Endothelial cell of umbilical vein (primary cell): ENCODE results near the gene CIC. TPM values are rescaled to one million over a fixed set of nuclear protein-coding genes. Genes with fewer than 3 reads are reported as not detected.
A peak's percentile ranks its signal among the peaks of the same experiment; 100 is the strongest.

Experiments used
- BruUV-seq: library from RNA; stranded (reverse); fragments of 400-500 nt; replicated peaks from 2 replicates; lab custom pipeline; 2021; lab: Mats Ljungman, UMichigan
- CTCF ChIA-PET: fragments of 300-600, 350-600 bp; sonication (Branson Sonifier 250); formaldehyde crosslinking; loops from one replicate; lab custom pipeline; 2021; ENCODE audit warnings: antibody characterized with exemption, inconsistent platforms; lab: Charles Lee
- POLR2A ChIA-PET: fragments of 300-600, 350-600 bp; sonication (Branson Sonifier 250); formaldehyde crosslinking; loops from one replicate; lab custom pipeline; 2021; ENCODE audit warnings: antibody characterized with exemption, inconsistent platforms; lab: Charles Lee
- DNase-seq: peaks from one replicate; pipeline ENCODE4 v3.0.0-alpha.2; 2011; ENCODE audit warnings: low read depth, low spot score
- FAIRE-seq: peaks from 2 replicates; lab custom pipeline; 2011; peaks lifted over from hg19 to GRCh38; lab: Jason Lieb, UNC
- H2AFZ ChIP-seq: 2 replicates; pipeline ENCODE4 v1.6.0; 2012; ENCODE audit warnings: low read depth, low read length, control low read depth, inconsistent platforms
- H3K27ac ChIP-seq: 2 replicates; pipeline ENCODE4 v1.5.1; 2011; ENCODE audit warnings: low read depth, mild to moderate bottlenecking, control low read depth, low read length, moderate library complexity; ENCODE audit not compliant: insufficient read depth
- H3K27me3 ChIP-seq, 2 experiments: 2 replicates each; pipeline versions ENCODE4 v1.6.0 to v1.6.1; 2011; ENCODE audit warnings: low read length in 2 of 2, mixed read lengths in 1 of 2; ENCODE audit not compliant: control insufficient read depth in 2 of 2, insufficient read depth in 2 of 2
- H3K36me3 ChIP-seq, 2 experiments: 2 replicates in 1 of 2; 3 replicates in 1 of 2; pipeline ENCODE4 v1.5.1; 2011; ENCODE audit warnings: low read length in 2 of 2, mild to moderate bottlenecking in 1 of 2, moderate library complexity in 1 of 2; ENCODE audit not compliant: control insufficient read depth in 2 of 2, insufficient read depth in 2 of 2; ENCODE audit errors: extremely low read depth in 1 of 2
- H3K4me1 ChIP-seq: 3 replicates; pipeline ENCODE4 v1.5.1; 2011; ENCODE audit warnings: mild to moderate bottlenecking, low read length; ENCODE audit not compliant: control insufficient read depth, insufficient read depth; ENCODE audit errors: extremely low read depth
- H3K4me2 ChIP-seq: 2 replicates; pipeline ENCODE4 v1.6.1; 2011; ENCODE audit warnings: low read length, control low read depth, mixed read lengths; ENCODE audit not compliant: insufficient read depth
- H3K4me3 ChIP-seq, 3 experiments: fragments of 200-600 bp in 1 of 3; sonication (generic), shearing (Covaris generic) in 1 of 3; replicated peaks in 1 of 3; 2 replicates each; pipeline ENCODE4 v1.5.1; 2011 to 2016; ENCODE audit warnings: control low read depth in 3 of 3, low read length in 3 of 3, mild to moderate bottlenecking in 2 of 3, inconsistent platforms in 1 of 3, low read depth in 1 of 3, moderate library complexity in 1 of 3; ENCODE audit not compliant: insufficient read depth in 1 of 3
- H3K79me2 ChIP-seq: 2 replicates; pipeline ENCODE4 v1.6.0; 2012; ENCODE audit warnings: low read length, inconsistent platforms; ENCODE audit not compliant: control insufficient read depth, insufficient read depth
- H3K9ac ChIP-seq: replicated peaks from 2 replicates; pipeline ENCODE3; 2011; ENCODE audit warnings: low read length, control low read depth; ENCODE audit not compliant: insufficient read depth; ENCODE audit errors: extremely low read depth
- H3K9me1 ChIP-seq: replicated peaks from 3 replicates; pipeline ENCODE4 v1.6.0; 2011; ENCODE audit warnings: mild to moderate bottlenecking, low read length; ENCODE audit not compliant: control insufficient read depth, insufficient read depth; ENCODE audit errors: extremely low read depth
- H3K9me3 ChIP-seq: replicated peaks from 2 replicates; pipeline ENCODE4 v1.5.1; 2012; ENCODE audit warnings: low read length, inconsistent platforms; ENCODE audit not compliant: control insufficient read depth, insufficient read depth
- H4K20me1 ChIP-seq: replicated peaks from 2 replicates; pipeline ENCODE3; 2011; ENCODE audit warnings: mild to moderate bottlenecking, low read length; ENCODE audit not compliant: control insufficient read depth, insufficient read depth; ENCODE audit errors: extremely low read depth
- EZH2 ChIP-seq: IDR thresholded peaks from 2 replicates; pipeline ENCODE4 v1.6.1; 2012; ENCODE audit warnings: borderline replicate concordance, low read depth, mild to moderate bottlenecking, moderate library complexity, low read length, inconsistent platforms; ENCODE audit not compliant: severe bottlenecking
- FOS ChIP-seq: IDR thresholded peaks from 2 replicates; pipeline ENCODE4 v1.6.1; 2011; ENCODE audit warnings: mild to moderate bottlenecking, low read length, moderate library complexity, borderline replicate concordance; ENCODE audit not compliant: insufficient read depth
- GATA2 ChIP-seq: IDR thresholded peaks from 2 replicates; pipeline ENCODE4 v1.7.0; 2011; ENCODE audit warnings: low read depth, mild to moderate bottlenecking, moderate library complexity, mixed read lengths, low read length; ENCODE audit not compliant: insufficient read length, insufficient read depth
- JUN ChIP-seq: IDR thresholded peaks from 2 replicates; pipeline ENCODE4 v1.6.1; 2011; ENCODE audit warnings: borderline replicate concordance, low read depth; ENCODE audit not compliant: insufficient read length, insufficient read depth
- MYC ChIP-seq: IDR thresholded peaks from one replicate; pipeline ENCODE4 v1.6.1; 2011; ENCODE audit warnings: mild to moderate bottlenecking, low read depth, low read length
- POLR2A ChIP-seq: IDR thresholded peaks from 2 replicates; pipeline ENCODE4 v1.6.1; 2012; ENCODE audit warnings: low read depth, mild to moderate bottlenecking, control low read depth, low read length
- POLR2AphosphoS5 ChIP-seq: IDR thresholded peaks from 2 replicates; pipeline ENCODE4 v1.6.1; 2012; ENCODE audit warnings: low read depth, mild to moderate bottlenecking, control low read depth, low read length, moderate library complexity; ENCODE audit not compliant: insufficient read depth
- dilution Hi-C: fragments of 300-500 bp; cut with MboI; formaldehyde crosslinking; loops from one replicate; pipeline ENCODE4 v1.15.0; 2019; ENCODE audit warnings: low sequenced_read_pairs; ENCODE audit not compliant: extremely low pct_ligation_motif_present
- intact Hi-C: fragments of 100-400 bp; cut with micrococcal nuclease; formaldehyde crosslinking; loops from one replicate; pipeline ENCODE4 v1.10.0; 2022
- polyA plus RNA-seq, 4 experiments: library from polyadenylated mRNA; depleted of rRNA in 3 of 4; stranded (reverse) in 3 of 4; unstranded in 1 of 4; fragments of >200 nt; gene quantifications; 2 replicates each; pipeline versions ENCODE4 v1.2.1 to v1.2.3, GENCODE V29; 2011 to 2012; ENCODE audit warnings: missing spikeins in 1 of 4
- total RNA-seq: library from RNA; stranded (reverse); gene quantifications from 2 replicates; pipeline ENCODE4 v1.2.3, GENCODE V29; 2021
- TF ChIP-seq, protein P1 (sequence below): IDR thresholded peaks from 2 replicates; pipeline ENCODE4 v1.6.1; 2011; ENCODE audit not compliant: insufficient read depth, insufficient read length
- TF ChIP-seq, protein P2 (sequence below), 2 donors: IDR thresholded peaks; 1 replicate in 1 of 2; 2 replicates in 1 of 2; pipeline ENCODE4 v1.5.1; 2011; ENCODE audit warnings: low read length in 2 of 2, mild to moderate bottlenecking in 2 of 2, moderate library complexity in 2 of 2, control low read depth in 1 of 2, inconsistent platforms in 1 of 2, low read depth in 1 of 2; ENCODE audit not compliant: insufficient read depth in 1 of 2; ENCODE audit errors: extremely low read depth in 1 of 2

Gene CIC
- total and polyA plus RNA-seq, 2 donors (not counting 3 experiments of a cell fraction or from before 2014, with no cell fraction given): 18.4 to 86.0 TPM

DNA sequence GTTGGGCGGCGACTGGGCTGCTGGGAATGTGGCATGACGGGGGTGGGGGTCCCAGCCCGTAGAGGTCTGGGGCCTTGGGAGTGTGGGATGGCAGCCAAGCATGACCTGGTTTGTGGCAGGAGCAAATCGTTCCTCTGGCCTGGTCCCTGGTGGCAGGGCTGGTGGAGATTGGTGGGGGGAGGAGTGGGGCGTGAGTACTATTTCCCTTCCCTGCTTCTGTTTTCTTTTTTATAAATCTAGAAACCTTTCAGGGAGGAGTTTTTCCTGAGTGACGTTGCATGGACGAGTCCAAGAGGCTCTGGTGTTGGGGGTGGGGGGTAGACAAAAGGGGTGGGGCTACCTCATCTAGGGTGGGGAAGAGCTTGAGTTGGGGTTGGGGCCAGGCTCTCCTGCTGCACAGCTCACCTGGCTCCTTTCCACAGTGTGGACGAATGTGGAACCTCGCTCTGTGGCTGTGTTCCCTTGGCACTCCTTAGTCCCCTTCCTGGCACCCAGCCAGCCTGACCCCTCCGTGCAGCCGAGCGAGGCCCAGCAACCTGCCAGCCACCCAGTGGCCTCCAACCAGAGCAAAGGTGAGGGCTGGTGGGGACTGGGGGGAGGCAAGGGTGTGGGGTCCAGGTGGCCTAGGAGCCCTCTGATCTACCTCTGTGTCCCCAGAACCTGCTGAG is 17.4 kb downstream of the CIC start:
- intact Hi-C loops: loop anchor here (1.0 kb wide), 1 partner anchor 16 kb away; the partner anchor contains the start of genes PAFAH1B3 and PRR19
- H3K79me2 ChIP-seq: peaks cover 20% of the 10 kb centered on the region
- no TSS peak for BruUV-seq
- TF ChIP-seq POLR2AphosphoS5 (no peak), EZH2 (no peak), POLR2A (no peak), GATA2 (no peak), JUN (no peak), FOS (no peak), MYC (no peak)
- TF ChIP-seq, protein P1, sequence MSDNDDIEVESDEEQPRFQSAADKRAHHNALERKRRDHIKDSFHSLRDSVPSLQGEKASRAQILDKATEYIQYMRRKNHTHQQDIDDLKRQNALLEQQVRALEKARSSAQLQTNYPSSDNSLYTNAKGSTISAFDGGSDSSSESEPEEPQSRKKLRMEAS: no peak
- TF ChIP-seq, protein P2, sequence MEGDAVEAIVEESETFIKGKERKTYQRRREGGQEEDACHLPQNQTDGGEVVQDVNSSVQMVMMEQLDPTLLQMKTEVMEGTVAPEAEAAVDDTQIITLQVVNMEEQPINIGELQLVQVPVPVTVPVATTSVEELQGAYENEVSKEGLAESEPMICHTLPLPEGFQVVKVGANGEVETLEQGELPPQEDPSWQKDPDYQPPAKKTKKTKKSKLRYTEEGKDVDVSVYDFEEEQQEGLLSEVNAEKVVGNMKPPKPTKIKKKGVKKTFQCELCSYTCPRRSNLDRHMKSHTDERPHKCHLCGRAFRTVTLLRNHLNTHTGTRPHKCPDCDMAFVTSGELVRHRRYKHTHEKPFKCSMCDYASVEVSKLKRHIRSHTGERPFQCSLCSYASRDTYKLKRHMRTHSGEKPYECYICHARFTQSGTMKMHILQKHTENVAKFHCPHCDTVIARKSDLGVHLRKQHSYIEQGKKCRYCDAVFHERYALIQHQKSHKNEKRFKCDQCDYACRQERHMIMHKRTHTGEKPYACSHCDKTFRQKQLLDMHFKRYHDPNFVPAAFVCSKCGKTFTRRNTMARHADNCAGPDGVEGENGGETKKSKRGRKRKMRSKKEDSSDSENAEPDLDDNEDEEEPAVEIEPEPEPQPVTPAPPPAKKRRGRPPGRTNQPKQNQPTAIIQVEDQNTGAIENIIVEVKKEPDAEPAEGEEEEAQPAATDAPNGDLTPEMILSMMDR (IDR thresholded peaks at IDR 0.05; ENCODE audit: extremely low read depth in 1 of 2, insufficient read depth in 1 of 2, low read depth in 1 of 2, low read length in 2 of 2): no peak
- H3K9me1 ChIP-seq: no peaks in the 10 kb centered on the region
- H2AFZ ChIP-seq: no peak overlapping the region
- dilution Hi-C loops: no loop called here
- H3K4me3 ChIP-seq: no peak overlapping the region
- peaks cover 14 to 41% of the 10 kb centered on the region in 2 experiments for H3K36me3 ChIP-seq
- H4K20me1 ChIP-seq: no peaks in the 10 kb centered on the region
- no peaks in the 10 kb centered on the region for H3K27me3 ChIP-seq
- peak overlapping the region; percentile 74 for H3K4me2 ChIP-seq
- peak overlapping the region; percentile 37 for H3K9ac ChIP-seq
- DNase-seq (peak; percentile 57), FAIRE-seq (no peak)
- peak overlapping the region; percentile 38 for H3K27ac ChIP-seq
- ChIA-PET POLR2A (no interaction called here), CTCF (interaction anchor here (1.3 to 3.0 kb wide), 2 partner anchors 10 to 40 kb away, joined by 3 to 17 read pairs; no protein-coding TSS in a partner anchor)
- peaks cover 36% of the 10 kb centered on the region for H3K4me1 ChIP-seq
- H3K9me3 ChIP-seq: no peaks in the 10 kb centered on the region
